Stimulated activated CD8-positive, alpha-beta memory T cell treated with anti-CD3 and anti-CD28 coated beads, Interleukin-2, amount 100 ng/mL, for 1 hour (primary cell): ENCODE data around the gene AZU1.
"Not testable (repeated sequence)": the region's sequence is repeated elsewhere in the genome, so short reads cannot be mapped to it uniquely, and the experiment has no call there.

ENCODE experiments used
- DNase-seq, 2 donors: peaks; one replicate each; pipeline ENCODE4 v3.0.0-alpha.2; 2020; ENCODE audit warnings: low read depth in 2 of 2

Gene AZU1

DNA sequence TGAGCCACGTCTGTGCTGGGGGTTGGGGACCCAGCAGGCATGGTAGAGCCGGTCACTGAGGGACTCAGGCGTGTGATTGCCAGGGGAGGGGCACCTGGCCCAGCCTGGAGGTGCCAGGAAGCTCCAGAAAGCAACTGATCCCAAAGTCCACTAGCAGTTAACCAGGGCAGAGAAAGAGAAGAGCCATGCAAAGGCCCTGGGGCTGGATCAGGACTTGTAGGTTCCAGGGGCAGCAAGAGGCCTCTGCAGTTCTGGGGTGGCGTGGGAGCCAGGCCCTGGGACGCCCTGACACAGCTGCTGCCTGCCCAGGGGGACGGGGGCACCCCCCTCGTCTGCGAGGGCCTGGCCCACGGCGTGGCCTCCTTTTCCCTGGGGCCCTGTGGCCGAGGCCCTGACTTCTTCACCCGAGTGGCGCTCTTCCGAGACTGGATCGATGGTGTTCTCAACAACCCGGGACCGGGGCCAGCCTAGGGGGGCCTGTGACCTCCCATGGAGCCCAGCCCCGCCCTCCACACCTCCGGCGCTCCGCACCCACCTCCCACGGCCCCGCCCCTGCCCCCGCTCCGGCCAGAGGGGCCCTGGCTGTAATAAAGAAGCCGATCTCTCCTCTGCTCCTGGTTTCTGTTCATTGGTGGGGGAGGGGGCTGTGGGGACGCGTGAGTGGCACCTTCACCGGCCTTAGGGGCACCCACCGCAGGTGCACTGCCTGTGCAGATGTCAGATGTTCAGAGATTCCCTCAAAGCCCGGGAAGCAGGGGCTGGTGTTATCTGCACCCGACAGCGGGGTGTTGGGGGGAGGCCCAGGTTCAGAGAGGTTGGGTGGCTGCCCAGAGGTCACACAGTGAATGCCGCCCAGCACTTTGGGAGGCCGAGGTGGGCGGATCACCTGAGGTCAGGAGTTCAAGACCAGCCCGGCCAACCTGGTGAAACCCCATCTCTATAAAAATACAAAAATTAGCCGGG is 4.1 kb downstream of the AZU1 start:
- no peak for DNase-seq

DNA sequence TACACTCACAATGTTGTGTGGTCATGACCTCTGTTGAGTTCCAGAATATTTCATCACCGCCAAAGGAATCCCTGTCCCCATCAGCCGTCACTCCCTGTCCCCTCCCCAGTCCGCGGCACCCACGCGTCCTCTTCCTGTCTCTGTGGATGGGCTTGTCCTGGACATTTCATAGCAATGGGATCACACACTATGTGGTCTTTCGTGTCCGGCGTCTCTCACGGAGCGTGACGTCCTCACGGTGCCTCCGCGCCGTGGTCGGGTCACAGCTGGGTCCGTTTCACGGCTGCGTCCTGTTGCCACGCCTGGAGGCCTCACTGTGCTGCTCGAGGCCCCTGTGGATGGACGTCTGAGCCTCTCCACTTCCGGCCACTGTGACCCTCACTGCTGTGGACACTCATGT is 6.6 kb downstream of the AZU1 start:
- no peak for DNase-seq

DNA sequence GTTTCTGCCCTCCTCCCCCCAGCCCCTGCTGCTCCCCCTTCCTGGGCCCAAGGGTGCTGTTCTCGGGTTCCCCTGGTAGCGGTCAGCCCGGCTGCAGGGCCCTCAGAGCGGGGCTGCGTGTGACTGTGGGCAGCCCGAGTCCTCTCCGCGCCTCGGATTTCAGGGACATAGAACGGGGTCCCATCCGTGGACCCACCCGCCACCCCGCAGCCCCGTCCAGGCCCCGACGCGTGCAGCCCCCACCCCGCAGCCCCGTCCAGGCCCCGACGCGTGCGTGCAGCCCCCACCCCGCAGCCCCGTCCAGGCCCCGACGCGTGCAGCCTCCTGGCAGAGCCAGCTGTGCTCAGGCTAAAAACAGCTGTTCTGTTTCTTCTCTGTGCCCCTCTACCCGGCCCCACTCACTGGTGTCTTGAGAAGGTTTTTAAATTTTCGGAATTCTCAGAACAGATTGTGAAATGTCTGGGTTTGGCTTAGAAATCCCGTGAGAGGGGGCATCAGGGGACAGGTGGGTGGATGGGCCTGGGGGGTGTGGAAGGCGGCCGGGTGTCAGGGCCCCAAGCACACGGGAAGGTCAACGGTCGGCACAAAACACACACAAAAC is 7.7 kb downstream of the AZU1 start:
- DNase-seq: no peak

GRCh38 chr19:840519-841206 is 13.0 kb downstream of the AZU1 start, which contains the start of gene PRTN3:
Gene PRTN3 (plus strand): TSS chr19:840999. CDS start chr19:841009, 10 bp downstream.
- no peak for DNase-seq

- DNase-seq: not testable (repeated sequence)
These were observed 15.2 kb downstream of the AZU1 start for GRCh38 chr19:842802-843179.

GRCh38 chr19:843180-843835 is 15.7 kb downstream of the AZU1 start:
- DNase-seq: no peak

DNA sequence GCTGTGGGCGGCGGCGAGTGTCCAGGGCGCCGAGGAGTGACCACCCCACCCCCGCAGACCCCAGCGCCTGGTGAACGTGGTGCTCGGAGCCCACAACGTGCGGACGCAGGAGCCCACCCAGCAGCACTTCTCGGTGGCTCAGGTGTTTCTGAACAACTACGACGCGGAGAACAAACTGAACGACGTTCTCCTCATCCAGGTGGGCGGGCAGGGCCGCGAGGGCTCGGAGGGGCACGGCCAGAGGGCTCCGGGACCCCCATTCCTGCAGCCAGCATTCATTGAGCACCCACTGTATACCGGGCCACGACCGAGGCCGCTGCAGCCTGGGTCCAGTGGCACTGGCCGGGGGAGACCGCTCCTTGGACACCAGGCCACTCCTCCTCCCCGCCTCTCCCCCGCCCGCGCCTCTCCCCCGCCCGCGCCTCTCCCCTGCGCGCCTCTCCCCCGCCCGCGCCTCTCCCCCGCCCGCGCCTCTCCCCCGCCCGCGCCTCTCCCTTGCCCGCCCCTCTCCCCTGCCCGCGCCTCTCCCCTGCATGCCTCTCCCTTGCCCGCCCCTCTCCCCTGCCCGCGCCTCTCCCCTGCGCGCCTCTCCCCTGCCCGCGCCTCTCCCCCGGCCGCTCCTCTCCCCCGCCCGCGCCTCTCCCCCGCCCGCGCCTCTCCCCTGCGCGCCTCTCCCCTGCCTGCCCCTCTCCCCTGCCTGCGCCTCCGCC is 16.4 kb downstream of the AZU1 start:
- no peak for DNase-seq

DNA sequence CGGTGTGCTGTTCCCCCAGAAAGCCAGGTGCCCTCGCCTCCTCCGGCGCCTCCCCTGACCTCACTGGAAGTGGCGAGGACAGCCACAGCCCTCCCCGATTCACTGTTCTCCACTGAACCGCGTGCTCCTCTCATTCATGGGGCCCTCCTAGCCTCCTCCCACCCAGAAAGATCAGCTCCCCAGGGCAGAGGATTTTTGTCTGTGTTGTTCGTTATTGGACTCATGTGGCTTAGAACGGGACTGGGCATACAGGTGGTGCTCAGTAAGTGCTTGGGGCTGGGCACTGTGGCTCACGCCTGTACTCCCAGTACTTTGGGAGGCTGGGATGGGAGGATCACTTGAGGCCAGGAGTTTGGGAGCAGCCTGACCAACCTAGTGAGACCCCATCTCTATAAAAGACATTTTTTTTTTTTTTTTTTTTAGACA is 16.9 kb downstream of the AZU1 start:
- DNase-seq: no peak

GRCh38 chr19:845707-846521 is 18.3 kb downstream of the AZU1 start:
- no peak for DNase-seq

DNA sequence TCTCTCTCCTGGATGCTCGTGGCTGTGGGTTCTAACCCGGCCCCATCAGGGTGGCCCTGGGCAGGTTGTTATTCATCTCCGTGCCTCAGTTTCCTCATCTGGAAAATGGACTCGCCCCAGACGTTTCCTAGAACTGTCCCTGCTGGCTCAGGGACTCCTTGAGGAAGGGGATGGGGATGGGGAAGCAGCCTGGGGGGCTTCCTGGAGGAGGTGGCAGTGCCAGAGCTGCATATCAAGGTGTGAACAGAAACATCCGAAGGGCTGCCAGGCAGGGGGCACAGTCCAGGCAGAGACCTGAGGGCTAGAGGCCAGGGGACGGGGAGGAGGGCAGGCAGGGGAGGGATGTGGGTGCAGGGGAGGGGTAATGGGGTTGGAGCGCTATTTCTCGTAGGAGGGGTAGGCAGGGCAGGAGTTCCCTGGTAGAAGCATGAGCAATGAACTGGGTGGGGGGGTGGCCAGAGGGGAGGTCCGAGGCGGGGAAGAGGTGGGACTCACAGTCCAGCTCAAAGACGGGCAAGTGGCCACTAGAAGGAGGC is 20.8 kb downstream of the AZU1 start:
- no peak for DNase-seq

DNA sequence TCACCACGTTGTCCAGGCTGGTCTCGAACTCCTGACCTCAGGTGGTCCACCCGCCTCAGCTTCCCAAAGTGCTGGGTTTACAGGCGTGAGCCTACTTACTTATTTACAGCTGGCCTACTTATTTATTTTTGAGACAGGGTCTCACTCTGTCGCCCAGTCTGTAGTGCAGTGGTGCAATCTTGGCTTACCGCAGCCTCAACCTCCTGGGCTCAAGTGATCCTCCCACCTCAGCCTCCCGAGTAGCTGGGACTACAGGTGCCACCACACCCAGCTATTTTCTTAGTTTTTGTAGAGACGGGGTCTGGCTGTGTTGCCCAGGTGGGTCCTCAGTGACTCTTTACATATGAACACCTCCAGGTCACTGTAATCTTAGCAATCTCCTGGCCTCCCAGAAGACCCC is 21.6 kb downstream of the AZU1 start:
- DNase-seq: not testable (repeated sequence)

DNA sequence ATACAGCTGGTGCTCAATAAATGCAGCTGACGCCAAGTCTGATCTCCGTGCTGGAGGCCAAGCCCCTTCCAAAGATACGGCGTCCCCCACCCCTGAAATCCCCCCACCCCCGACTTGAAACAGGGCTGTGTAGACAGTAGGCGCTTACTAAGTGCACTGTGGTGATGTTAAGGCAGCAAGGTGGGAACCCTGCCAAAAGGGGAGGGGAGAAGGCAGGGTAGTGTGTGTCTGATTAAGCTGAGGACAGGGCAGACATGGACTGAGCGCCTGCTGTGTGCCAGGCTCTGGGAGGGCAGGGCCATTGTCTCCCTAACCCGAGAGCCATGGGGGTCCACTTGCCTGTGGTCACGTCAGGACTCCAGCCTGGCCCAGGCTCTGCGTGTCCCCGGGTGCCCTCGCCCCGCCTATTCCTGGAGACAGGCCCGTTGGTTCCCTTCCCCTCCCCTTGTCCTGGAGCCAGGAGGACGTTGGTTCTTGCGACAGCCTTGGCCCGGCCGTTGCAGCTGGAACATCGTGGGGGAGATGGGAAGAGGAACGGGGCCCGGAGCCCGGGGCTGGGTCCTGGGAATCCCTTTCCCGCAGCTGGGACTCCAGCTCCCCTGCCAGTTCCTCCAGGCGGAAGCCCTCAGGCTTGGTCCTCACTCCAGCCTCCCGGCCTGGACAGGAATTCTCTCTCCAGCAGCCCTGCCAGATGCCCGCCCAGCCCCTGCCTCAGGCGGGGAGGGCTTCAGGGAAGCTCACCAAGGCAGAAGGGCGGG is 22.8 kb downstream of the AZU1 start:
- DNase-seq: no peak

- DNase-seq: no peak
These were observed 23.3 kb downstream of the AZU1 start for GRCh38 chr19:850979-851335.

DNA sequence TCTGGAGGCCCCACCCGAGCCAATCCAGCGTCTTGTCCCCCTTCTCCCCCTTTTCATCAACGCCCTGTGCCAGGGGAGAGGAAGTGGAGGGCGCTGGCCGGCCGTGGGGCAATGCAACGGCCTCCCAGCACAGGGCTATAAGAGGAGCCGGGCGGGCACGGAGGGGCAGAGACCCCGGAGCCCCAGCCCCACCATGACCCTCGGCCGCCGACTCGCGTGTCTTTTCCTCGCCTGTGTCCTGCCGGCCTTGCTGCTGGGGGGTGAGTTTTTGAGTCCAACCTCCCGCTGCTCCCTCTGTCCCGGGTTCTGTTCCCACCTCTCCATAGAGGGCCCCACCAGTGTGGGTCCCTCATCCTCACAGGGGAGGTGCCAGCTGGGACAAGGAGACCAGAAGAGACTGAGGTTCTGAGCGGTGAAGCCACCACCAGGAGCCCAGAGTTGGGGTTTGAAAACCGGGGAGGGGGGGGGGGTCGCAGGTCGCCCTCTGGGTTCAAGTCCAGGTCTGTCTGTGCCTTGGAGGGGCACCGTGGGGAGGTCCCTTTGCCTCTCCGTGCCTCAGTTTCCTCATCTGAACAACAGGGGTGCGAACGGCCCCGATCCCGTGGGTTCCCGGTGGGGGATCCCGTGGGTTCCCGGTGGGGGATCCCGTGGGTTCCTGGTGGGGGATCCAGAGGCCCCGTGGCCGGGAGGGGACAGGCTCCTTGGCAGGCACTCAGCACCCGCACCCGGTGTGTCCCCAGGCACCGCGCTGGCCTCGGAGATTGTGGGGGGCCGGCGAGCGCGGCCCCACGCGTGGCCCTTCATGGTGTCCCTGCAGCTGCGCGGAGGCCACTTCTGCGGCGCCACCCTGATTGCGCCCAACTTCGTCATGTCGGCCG is 24.7 kb downstream of the AZU1 start, which contains the start of gene ELANE:
Gene ELANE (plus strand): TSS at position 168 of the 878 bp plus-strand sequence. CDS start 26 bp downstream, at position 194.
- DNase-seq: no peak

DNA sequence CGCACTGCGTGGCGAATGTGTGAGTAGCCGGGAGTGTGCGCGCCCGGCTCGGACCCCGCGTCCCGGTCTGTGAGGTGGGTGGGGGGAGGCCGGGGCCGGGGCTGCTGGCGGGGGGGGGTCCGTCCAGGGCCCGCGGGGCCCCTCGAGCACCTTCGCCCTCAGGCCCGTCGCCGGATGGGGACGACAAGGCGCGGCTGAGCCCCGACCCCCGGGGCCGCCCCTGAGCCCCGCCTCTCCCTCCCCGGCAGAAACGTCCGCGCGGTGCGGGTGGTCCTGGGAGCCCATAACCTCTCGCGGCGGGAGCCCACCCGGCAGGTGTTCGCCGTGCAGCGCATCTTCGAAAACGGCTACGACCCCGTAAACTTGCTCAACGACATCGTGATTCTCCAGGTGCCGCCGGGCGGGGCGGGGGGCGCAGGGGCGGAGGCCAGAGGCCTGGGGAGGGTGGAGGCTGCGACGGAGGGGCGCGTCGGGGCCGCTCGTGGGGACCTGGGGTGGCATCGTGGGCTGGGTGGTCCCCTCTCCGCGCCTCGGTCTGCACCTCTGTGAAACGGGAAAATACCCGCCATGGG is 25.5 kb downstream of the AZU1 start:
- no peak for DNase-seq

GRCh38 chr19:853614-854220 is 26.1 kb downstream of the AZU1 start:
- DNase-seq: not testable (repeated sequence)

DNA sequence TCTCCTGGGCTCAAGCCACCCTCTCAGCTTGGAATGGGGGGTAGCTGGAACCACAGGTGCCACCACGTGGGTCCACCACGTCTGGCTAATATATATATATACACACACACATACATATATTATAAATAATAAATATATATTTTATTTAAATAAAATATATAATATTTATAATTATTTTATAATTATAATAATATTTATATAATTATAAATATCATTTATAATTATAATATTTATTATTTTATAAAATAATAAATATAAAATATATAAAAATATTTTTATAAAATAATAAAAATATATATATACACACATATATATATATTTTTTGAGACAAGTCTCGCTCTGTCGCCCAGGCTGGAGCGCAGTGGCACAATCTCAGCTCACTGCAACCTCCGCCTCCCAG is 26.9 kb downstream of the AZU1 start:
- no peak for DNase-seq

DNA sequence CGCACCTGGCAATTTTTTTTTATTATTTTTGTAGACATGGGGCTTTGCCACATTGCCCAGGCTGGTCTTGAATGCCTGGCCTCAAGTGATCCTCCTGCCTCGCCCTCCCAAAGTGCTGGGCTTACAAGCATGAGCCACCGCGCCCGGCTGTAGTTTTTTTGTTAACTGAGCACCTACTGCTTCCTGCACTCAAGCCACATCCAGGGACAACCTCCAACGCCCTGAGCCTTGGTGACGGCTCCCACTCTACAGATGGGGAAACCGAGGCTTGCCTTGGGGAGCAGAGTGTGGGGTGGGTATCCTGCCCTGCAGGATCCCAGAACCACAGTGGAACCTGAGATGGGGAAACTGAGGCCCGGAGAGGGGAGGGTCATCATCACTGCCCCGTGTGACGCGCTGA is 27.5 kb downstream of the AZU1 start:
- no peak for DNase-seq
